Right lobe of liver (tissue), 6 donors: ENCODE measurements around the gene ASB3. TPM values are rescaled to one million over a fixed set of nuclear protein-coding genes. Genes with fewer than 3 reads are reported as not detected.

Experiments used
- ATAC-seq, 4 donors: fragments of 200-7000 bp; cut with Tn5 transposase; one replicate each; pipeline ENCODE4 v1.9.1; 2020; ENCODE audit warnings: mild to moderate bottlenecking in 4 of 4, moderate library complexity in 4 of 4
- DNase-seq, 3 donors: peaks; one replicate each; pipeline ENCODE4 v3.0.0-alpha.2; 2020
- H3K27ac ChIP-seq, 3 donors: fragments of 200-600 bp; one replicate each; pipeline ENCODE4 v1.8.0; 2022
- H3K27me3 ChIP-seq, 2 donors: fragments of 200-600 bp; one replicate each; pipeline ENCODE4 v1.8.0; 2022
- H3K36me3 ChIP-seq, 4 donors: fragments of 200-600 bp; sonication (generic) in 1 of 4; one replicate each; pipeline versions ENCODE4 v1.5.1 to v1.8.0; 2017 to 2022; ENCODE audit warnings: control low read depth in 1 of 4
- H3K4me1 ChIP-seq, 4 donors: fragments of 200-600 bp; sonication (generic) in 1 of 4; one replicate each; pipeline versions ENCODE4 v1.5.1 to v1.8.0; 2017 to 2022; ENCODE audit warnings: control low read depth in 1 of 4
- H3K4me3 ChIP-seq, 3 donors: fragments of 200-600 bp; one replicate each; pipeline ENCODE4 v1.8.0; 2022
- H3K9me3 ChIP-seq, 4 donors: fragments of 200-600 bp; sonication (generic) in 1 of 4; one replicate each; pipeline versions ENCODE4 v1.5.1 to v1.8.0; 2017 to 2022; ENCODE audit warnings: control low read depth in 1 of 4
- POLR2A ChIP-seq: fragments of 450-650 bp; IDR thresholded peaks from one replicate; pipeline ENCODE4 v1.6.1; 2017; ENCODE audit warnings: antibody characterized with exemption, mild to moderate bottlenecking
- WGBS: methylation state at CpG from one replicate; pipeline ENCODE4 v1.1.6; 2018; ENCODE audit warnings: low coverage, low lambda C conversion rate; ENCODE audit not compliant: insufficient coverage; ENCODE audit errors: missing lambda C conversion rate; 5-methylcytosine and 5-hydroxymethylcytosine counted together
- intact Hi-C, 2 donors: fragments of 100-400 bp; cut with DNase I; formaldehyde crosslinking; loops; one replicate each; pipeline versions ENCODE4 v1.11.2 to v1.14.1; 2022
- total RNA-seq, 6 experiments: library from RNA; depleted of rRNA in 2 of 6; stranded (reverse); fragments of >200 nt in 2 of 6; fragmentation: NEBNext Ultra II Directional in 3 of 6; extraction: Animal tissue kit (Norgen Biotek cat#: 25700) in 3 of 6; gene quantifications; one replicate each; pipeline versions ENCODE4 v1.1.0 to v1.2.4, GENCODE V29; 2016 to 2023
- TF ChIP-seq, protein P1 (sequence below), 4 donors: fragments of 200-600 bp in 3 of 4; fragments of 450-650 bp in 1 of 4; IDR thresholded peaks; one replicate each; pipeline versions ENCODE4 v1.5.1 to v1.8.0; 2016 to 2022; ENCODE audit warnings: antibody characterized with exemption in 4 of 4, mild to moderate bottlenecking in 2 of 4
- donor health status: DM: no; HTN: yes; CAD: no.
- donor health status: DM: no; HTN: no; CAD: no.
- donor health status: DM: no; HTN: no; CAD: no.
- donor health status: DM: no; HTN: yes; CAD: no.
- donor health status: DM: no; HTN: yes; CAD: no.

The ASB3 gene
- total RNA-seq, 6 experiments from 2014 or later: 3.6 to 8.4 (median 5.3) TPM

DNA sequence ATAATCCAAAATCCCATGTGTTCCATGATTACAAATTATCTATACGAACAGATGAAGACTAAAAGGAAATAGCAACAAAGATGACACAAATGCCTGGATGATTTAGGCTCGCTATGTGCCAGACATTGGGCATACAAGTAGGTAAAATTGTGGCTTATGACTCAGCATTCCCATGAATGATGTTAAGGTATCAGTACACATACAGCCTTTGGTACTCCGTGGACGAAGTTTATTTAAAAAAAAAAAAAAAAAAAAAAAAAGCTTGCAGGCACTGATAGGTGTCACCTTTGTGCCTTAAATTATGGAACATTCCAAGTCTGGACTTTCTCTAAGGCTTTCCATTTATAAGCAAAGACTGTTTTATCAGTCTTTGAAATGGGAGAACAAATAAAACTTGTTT is 16.5 kb downstream of the ASB3 start:
- 84% methylated on average over 4 of the region's 4 CpGs for WGBS
- no peak for ATAC-seq
- DNase-seq: no peak

DNA sequence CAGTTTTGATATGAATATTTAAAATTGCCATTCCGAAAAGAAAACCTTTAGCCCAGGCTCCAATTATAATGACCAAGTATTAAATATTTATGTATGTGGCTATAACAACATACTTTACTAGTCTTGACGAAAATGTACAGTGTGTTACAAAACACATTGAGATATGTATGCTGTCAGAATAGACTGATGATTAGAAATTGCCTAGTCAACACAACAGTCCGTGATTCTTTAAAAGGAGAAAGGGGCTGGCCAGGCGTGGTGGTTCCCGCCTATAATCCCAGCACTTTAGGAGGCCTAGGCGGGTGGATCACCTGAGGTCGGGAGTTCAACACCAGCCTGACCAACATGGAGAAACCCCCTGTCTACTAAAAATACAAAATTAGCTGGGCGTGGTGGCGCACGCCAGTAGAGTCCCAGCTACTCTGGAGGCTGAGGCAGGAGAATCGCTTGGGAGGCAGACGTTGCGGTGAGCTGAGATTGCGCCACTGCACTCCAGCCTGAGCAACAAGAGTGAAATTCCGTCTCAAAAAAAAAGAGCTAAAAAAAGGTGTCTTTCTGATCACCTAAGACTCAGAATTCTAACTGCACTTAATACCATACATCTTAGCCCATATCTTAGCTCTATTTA is 17.3 kb downstream of the ASB3 start:
- intact Hi-C loops: no loop called here
- no peak for ATAC-seq
- no peak for DNase-seq
- WGBS: 80% methylated on average over 9 of the region's 15 CpGs
- H3K36me3 ChIP-seq: no peaks in the 10 kb centered on the region
- peaks cover 0 to 5% (median 2%) of the 10 kb centered on the region in 4 donors for H3K4me1 ChIP-seq
- no peaks in the 10 kb centered on the region for H3K27me3 ChIP-seq
- H3K27ac ChIP-seq: no peak overlapping the region
- H3K4me3 ChIP-seq: no peak overlapping the region
- TF ChIP-seq, protein P1, sequence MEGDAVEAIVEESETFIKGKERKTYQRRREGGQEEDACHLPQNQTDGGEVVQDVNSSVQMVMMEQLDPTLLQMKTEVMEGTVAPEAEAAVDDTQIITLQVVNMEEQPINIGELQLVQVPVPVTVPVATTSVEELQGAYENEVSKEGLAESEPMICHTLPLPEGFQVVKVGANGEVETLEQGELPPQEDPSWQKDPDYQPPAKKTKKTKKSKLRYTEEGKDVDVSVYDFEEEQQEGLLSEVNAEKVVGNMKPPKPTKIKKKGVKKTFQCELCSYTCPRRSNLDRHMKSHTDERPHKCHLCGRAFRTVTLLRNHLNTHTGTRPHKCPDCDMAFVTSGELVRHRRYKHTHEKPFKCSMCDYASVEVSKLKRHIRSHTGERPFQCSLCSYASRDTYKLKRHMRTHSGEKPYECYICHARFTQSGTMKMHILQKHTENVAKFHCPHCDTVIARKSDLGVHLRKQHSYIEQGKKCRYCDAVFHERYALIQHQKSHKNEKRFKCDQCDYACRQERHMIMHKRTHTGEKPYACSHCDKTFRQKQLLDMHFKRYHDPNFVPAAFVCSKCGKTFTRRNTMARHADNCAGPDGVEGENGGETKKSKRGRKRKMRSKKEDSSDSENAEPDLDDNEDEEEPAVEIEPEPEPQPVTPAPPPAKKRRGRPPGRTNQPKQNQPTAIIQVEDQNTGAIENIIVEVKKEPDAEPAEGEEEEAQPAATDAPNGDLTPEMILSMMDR (IDR thresholded peaks at IDR 0.05): no peak
- TF ChIP-seq POLR2A: no peak
- H3K9me3 ChIP-seq: no peaks in the 10 kb centered on the region

More for the DNA sequence above, 16.5 kb downstream of the ASB3 start:
- Histone ChIP-seq H3K9me3 (no peaks in the 10 kb centered on the region), H3K27me3 (no peaks in the 10 kb centered on the region), H3K36me3 (no peaks in the 10 kb centered on the region), H3K27ac (no peak overlapping the region), H3K4me3 (no peak overlapping the region), H3K4me1 (peaks cover 0 to 5% (median 2%) of the 10 kb centered on the region in 4 donors)
- TF ChIP-seq, protein P1 (IDR thresholded peaks at IDR 0.05): no peak
- no peak for TF ChIP-seq POLR2A
- intact Hi-C loops: no loop called here

DNA sequence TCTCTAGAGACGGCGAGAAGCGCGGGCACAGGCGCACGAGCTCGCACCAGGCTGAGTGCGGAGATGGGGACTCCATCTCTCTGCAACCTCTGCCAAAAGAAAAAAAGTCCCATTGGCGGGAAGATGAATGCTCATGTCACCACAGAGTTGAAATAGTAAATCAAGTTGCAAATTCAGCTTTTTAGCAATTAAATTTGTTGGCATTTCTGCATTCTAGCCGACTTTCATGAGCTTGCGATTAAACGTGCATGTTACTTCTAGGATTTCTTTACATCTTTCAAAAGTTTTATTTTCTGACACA is 18.6 kb downstream of the ASB3 start:
- TF ChIP-seq, protein P1 (IDR thresholded peaks at IDR 0.05): no peak
- no peak for TF ChIP-seq POLR2A
- ATAC-seq (no peak), DNase-seq (no peak)
- intact Hi-C loops: no loop called here
- WGBS: under 1% methylated on average over 12 of the region's 12 CpGs
- Histone ChIP-seq H3K9me3 (no peaks in the 10 kb centered on the region), H3K27me3 (no peaks in the 10 kb centered on the region), H3K27ac (peak overlapping the region in 1 of 3 donors; percentile 75), H3K4me1 (peaks cover 0 to 5% (median 2%) of the 10 kb centered on the region in 4 donors), H3K4me3 (peak overlapping the region; percentile 72 to 84 (median 73)), H3K36me3 (peaks cover 0 to 1% (median 0%) of the 10 kb centered on the region in 4 donors)

DNA sequence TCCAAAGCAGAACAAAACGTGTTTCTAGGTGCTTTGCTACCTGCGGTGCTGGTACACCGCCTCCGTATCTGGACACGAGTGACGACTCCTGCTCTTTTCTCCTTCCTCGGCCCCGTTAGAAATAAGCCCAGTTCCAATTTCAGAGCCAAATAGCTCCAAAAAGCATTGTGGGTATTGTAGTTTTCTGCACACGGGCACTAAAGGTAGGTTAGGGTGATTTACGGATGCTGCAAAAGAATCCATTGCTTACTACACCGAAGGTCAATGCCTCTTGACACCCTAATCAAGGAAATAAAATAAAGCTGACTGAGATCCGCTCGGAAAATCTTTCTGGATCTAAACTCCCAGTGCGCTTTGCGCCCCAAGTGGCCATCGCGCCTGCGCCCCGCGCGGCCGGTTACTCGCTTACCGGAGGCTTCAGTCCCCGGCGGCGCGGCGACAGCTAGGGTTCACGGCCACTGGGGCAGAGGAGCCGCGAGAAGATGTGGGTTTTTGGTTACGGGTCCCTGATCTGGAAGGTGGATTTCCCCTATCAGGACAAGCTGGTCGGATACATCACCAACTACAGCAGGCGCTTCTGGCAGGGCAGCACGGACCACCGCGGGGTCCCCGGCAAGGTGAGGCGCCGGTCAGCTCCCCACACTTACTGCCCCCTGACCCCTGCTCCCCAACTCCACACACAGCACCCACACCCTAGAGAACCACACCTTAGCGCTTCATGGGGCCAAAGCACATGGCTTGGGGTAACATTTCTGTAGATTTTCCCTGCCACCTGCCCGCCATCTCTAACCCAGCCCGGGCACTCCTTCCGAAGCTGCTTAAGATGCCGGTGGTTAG is 19.1 kb downstream of the ASB3 start, which contains the start of gene CHAC2:
TSS of gene CHAC2 (plus strand) at position 400 of the 837 bp plus-strand sequence. CDS start at position 483, 83 bp downstream.
- Histone ChIP-seq H3K27ac (peak within 1 kb of the TSS; percentile 55 to 75 (median 67)), H3K27me3 (no peaks in the 10 kb centered on the region), H3K9me3 (no peaks in the 10 kb centered on the region), H3K36me3 (peaks cover 0 to 7% (median 0%) of the 10 kb centered on the region in 4 donors), H3K4me1 (peaks cover 0 to 5% (median 2%) of the 10 kb centered on the region in 4 donors), H3K4me3 (peak within 1 kb of the TSS; percentile 72 to 84 (median 73))
- ATAC-seq (peak; percentile 97 to 99 (median 98)), DNase-seq (peak; percentile 90 to 92 (median 91))
- TF ChIP-seq, protein P1 (IDR thresholded peaks at IDR 0.05): peak; percentile 17 to 56 (median 38)
- TF ChIP-seq POLR2A: peak; percentile 71
- intact Hi-C loops: no loop called here
- WGBS: under 1% methylated on average over 32 of the region's 46 CpGs
